HG03280 (cell line): Measurements from ENCODE around the gene KCNQ5.
"Not testable (repeated sequence)": the region's sequence is repeated elsewhere in the genome, so short reads cannot be mapped to it uniquely, and the experiment has no call there.

Experiments used
- ATAC-seq: cut with Tn5 transposase; IDR thresholded peaks from one replicate; pipeline ENCODE4 v1.9.1; 2021; ENCODE audit warnings: mild to moderate bottlenecking, moderate library complexity; ENCODE audit not compliant: unreplicated experiment

Gene KCNQ5

GRCh38 chr6:72984189-72984831 is 362.4 kb downstream of the KCNQ5 start:
- not testable (repeated sequence) for ATAC-seq

- ATAC-seq = no peak
Observed at GRCh38 chr6:72984981-72985665, 363.3 kb downstream of the KCNQ5 start.

GRCh38 chr6:72987301-72987700 is 365.4 kb downstream of the KCNQ5 start:
- no peak for ATAC-seq

- ATAC-seq = no peak
Observed at GRCh38 chr6:72999995-73000394, 378.1 kb downstream of the KCNQ5 start.

- ATAC-seq = no peak
Observed at GRCh38 chr6:73000460-73000859, 378.6 kb downstream of the KCNQ5 start.

GRCh38 chr6:73002588-73002987 is 380.7 kb downstream of the KCNQ5 start:
- no peak for ATAC-seq

GRCh38 chr6:73003302-73003701 is 381.4 kb downstream of the KCNQ5 start:
- ATAC-seq = no peak

GRCh38 chr6:73004231-73004630 is 382.4 kb downstream of the KCNQ5 start:
- no peak for ATAC-seq

- ATAC-seq = no peak
Observed at GRCh38 chr6:73004861-73005260, 383.0 kb downstream of the KCNQ5 start.

- ATAC-seq = no peak
Observed at GRCh38 chr6:73006146-73006545, 384.3 kb downstream of the KCNQ5 start.

GRCh38 chr6:73011945-73012344 is 390.1 kb downstream of the KCNQ5 start:
- ATAC-seq = no peak

GRCh38 chr6:73017476-73017875 is 395.6 kb downstream of the KCNQ5 start:
- ATAC-seq = no peak

- ATAC-seq = no peak
Observed at GRCh38 chr6:73024598-73024997, 402.7 kb downstream of the KCNQ5 start.

GRCh38 chr6:73027691-73028090 is 405.8 kb downstream of the KCNQ5 start:
- no peak for ATAC-seq

GRCh38 chr6:73028124-73028766 is 406.4 kb downstream of the KCNQ5 start:
- no peak for ATAC-seq

- ATAC-seq = no peak
Observed at GRCh38 chr6:73028893-73029450, 407.1 kb downstream of the KCNQ5 start.

GRCh38 chr6:73030257-73030656 is 408.4 kb downstream of the KCNQ5 start:
- ATAC-seq = no peak

- ATAC-seq = no peak
Observed at GRCh38 chr6:73030791-73031782, 409.2 kb downstream of the KCNQ5 start.

- ATAC-seq = no peak
Observed at GRCh38 chr6:73032586-73032985, 410.7 kb downstream of the KCNQ5 start.

- ATAC-seq = no peak
Observed at GRCh38 chr6:73036689-73037088, 414.8 kb downstream of the KCNQ5 start.

- no peak for ATAC-seq
Observed at GRCh38 chr6:73041051-73041450, 419.2 kb downstream of the KCNQ5 start.
